Measurements from ENCODE around the gene PACSIN2.
"Not testable (repeated sequence)": the region's sequence is repeated elsewhere in the genome, so short reads cannot be mapped to it uniquely, and the experiment has no call there.

The PACSIN2 gene

DNA sequence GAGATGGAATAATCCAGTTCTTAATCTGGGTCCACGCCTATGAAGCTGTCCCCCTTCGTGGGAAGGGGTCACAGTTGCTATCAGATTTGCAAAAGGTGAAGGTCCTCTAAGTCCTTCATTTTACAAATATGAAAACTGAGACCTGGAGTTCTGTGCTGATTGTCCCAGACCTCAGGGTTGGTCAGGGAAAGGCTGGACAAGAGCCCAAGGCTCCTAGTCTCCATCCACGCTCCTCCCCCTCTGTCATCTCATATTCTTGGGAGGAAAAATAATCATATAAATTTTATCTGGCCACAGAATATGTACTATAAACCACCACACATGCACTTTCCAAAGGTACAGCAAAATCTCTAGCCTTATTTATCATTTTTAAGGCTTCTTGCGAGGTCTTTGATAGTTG, 5.5 kb downstream of the PACSIN2 start:
- DNase-seq (ENCODE audit: low spot score), result no peak

- DNase-seq (ENCODE audit: low spot score), result no peak
These were observed 6.0 kb downstream of the PACSIN2 start for GRCh38 chr22:43008921-43009320.

DNA sequence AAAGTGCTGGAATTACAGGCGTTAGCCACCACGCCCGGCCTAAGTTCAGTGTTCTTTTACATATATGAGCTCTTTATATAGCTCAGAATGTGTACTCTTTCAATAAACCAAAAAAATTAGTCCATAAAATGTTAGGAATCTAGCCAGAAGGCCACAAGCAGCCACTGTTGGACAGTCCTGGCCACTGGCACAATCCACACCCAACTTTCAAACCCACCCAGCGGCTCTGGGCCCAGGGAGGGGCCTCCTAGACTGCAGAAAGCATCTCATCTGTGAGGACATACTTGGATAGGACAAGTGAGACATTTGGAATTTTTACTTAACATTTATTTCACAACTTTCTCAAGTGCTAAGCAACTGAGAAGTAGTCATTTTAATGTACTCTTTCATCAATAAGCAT, 6.4 kb downstream of the PACSIN2 start:
- DNase-seq (ENCODE audit: low spot score), result no peak

DNA sequence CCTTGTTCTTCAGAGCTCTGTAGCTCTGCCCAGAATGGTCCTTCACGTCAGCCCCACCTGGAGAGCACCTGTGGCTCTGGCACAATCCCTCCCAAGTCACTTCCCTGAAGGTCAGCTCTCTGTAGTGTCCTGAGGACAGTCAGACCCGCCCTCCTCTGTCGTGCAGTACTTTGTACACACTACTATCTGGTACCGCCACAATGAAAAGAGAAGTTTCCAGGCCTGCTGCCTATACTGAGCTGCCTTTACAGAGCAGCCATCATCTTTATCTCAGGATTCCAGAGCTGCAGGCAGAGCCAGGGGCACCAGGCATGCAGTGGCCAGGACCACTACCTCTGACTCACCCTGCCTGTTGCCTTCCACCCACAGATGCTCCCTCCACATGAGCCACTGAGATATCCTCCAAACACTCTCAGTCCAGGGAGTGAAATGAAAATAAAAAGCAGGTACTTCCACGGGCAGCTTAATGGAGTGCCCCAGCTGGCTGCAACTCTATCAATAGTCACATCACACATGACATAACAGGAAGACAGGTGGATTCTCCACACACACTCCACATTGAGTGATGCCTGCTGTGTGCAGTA, 7.3 kb downstream of the PACSIN2 start:
- DNase-seq (ENCODE audit: low spot score), result peak; percentile 79

GRCh38 chr22:43006753-43007152, 8.2 kb downstream of the PACSIN2 start:
- DNase-seq (ENCODE audit: low spot score), result no peak

DNA sequence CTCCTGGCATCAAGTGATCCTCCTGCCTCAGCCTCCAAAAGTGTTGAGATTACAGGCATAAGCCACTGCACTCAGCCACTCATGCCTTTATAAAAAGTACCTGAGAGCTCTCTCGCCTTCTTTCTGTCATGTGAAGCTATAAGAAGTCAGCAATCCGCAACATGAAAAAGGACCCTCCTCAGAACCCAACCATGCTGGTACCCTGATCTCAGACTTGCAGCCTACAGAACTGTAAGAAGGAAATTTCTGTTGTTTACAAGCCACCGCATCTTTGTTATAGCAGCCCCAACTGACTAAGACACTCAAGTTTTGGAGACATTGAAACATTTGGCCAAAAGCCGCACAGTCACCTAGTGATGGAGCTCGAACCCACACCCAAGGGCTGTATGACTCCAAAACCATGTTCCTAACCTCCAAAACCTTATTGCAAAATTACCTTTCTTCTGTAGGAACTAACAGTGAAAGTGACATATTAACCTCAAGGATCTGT, 8.9 kb downstream of the PACSIN2 start:
- no peak for DNase-seq (ENCODE audit: low spot score)

DNA sequence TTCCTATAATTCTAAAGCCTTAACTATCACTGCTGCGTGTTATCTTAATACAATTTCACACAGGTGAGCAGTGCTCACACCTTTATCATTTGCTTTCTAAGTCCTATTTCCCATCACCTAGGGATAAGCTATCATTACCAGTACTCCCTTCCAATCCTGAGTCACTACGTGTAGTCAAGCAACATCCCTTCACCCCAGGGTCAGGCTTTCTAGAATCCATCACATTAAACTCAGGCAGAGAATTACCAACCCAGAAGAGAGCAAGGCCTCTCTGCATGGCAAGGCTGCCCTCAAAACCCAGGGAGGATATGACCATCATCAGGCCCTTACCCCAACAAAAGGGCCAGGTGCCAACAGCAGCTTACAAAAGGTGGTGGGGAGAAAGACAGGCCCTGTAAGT, 9.8 kb downstream of the PACSIN2 start:
- DNase-seq (ENCODE audit: low spot score), result no peak

GRCh38 chr22:43004362-43005035, 10.4 kb downstream of the PACSIN2 start:
- DNase-seq (ENCODE audit: low spot score), result peak; percentile 34

- DNase-seq (ENCODE audit: low spot score), result no peak
These were observed 12.8 kb downstream of the PACSIN2 start for GRCh38 chr22:43002202-43002586.

DNA sequence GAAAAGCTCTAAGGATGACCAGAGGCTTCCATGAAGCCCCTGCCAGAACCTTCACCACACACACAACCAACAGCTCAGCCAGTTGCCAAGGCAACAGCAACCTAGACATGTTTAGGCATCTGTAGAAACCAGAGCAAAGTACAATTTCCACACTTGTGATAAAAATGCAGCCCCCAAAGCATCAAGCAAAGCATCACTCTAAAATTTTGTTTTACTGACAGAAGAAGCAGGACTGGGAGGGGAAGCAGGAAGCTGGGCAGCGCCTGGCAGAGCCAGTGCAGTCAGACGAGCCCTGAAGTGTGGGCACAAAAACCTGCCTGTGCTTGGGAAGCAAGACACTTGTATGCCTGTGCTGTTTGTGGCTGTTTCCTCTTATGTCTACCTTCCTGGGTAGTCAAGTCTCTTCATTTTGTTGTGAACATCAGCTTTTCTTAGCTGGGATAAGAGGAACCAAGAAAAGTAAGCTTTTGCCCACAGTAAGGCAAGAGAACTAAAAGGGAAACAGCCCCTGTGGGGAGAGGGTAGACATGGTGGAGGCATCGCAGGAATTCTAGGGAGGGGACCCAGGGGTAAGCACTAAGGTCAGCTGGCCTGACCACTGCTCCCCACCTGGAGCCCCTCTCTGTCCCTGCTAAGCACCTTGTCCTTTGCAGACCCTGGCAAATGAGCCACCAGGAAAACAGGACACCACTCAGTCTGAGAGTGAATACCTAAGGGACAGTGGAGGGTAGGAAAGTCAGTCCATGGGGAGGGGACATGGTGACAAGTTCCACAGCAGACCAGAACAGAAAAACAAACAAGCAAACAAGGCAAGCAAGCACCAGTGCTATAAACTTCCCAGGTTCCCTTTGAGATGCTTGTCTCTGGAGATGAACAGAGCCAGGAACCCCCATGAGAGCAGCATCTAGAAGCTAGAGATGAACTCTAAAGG, 13.4 kb downstream of the PACSIN2 start:
- no peak for DNase-seq (ENCODE audit: low spot score)

DNA sequence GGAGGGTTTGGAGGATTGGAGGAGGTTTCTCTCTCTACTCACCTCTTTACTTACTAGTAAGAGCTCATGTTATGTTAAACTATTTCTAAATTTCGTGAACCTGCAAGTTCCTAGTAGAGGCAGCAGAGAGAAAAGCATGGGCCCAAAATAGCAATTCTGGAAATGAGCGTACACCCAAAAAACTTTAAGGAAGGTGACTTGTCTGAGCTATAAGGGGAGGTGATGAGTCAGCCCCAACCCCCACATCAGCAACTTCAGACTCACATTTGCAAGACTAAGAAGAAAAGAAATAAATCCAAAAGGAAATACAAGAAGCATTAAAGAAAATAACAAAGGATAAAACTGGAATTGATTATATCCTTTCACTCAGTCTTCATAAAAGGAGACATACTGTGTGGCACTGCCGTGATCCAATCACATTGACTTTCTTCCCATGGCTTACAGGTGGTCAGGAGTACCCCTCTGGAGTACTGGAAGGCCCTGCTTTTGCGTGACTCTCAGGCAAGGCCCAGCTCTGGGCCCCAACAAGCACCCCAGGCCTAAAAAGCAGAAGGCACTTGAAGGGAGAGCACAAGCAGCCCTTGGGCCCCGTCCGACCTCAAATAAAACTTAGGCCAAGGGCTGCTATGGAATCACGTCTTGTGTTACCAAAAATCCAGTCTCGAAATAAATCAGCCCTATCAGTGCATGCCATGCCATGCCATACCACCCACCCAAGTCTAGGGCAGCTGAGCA, 14.3 kb downstream of the PACSIN2 start:
- DNase-seq (ENCODE audit: low spot score), result no peak

DNA sequence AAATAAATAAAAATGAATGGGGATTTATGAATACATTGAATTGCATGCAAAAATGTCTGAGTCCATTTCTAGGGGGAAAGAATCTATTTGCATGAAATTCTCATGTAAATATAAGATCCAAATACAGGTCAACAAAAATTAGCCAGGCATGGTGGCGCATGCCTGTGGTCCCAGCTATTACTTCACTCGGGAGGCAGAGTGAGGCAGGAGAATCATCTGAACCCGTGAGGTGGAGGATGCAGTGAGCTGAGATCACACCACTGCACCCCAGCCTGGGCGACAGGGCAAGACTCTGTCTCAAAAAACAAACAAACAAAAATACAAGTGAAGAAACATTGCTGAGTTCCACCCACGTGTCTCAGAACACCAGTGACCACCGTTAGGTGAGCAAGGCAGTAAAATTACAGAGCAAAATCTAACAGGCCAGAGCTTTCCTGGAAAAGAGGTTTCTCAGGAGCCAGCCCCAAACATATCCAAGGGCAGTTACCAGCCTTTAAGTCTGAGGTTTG, 17.3 kb downstream of the PACSIN2 start:
- DNase-seq (ENCODE audit: low spot score), result no peak

- DNase-seq (ENCODE audit: low spot score), result no peak
These were observed 18.1 kb downstream of the PACSIN2 start for GRCh38 chr22:42996646-42997365.

DNA sequence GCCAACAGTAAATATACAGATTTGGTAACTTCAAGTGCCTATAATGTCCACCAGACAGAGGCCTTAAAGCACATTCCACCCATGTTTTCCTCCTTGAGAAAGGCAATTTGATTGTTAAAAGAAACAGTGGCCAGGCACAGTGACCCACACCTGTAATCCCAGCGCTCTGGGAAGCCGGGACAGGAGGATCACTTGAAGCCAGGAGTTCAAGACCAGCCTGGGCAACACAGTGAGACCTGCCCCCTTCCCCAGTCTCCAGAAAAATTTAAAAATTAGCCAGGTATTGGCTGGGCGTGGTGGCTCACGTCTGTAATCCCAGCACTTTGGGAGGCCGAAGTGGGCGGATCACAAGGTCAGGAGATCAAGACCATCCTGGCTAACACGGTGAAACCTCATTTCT, 19.3 kb downstream of the PACSIN2 start:
- not testable (repeated sequence) for DNase-seq (ENCODE audit: low spot score)

GRCh38 chr22:42994917-42995562, 19.9 kb downstream of the PACSIN2 start:
- no peak for DNase-seq (ENCODE audit: low spot score)

DNA sequence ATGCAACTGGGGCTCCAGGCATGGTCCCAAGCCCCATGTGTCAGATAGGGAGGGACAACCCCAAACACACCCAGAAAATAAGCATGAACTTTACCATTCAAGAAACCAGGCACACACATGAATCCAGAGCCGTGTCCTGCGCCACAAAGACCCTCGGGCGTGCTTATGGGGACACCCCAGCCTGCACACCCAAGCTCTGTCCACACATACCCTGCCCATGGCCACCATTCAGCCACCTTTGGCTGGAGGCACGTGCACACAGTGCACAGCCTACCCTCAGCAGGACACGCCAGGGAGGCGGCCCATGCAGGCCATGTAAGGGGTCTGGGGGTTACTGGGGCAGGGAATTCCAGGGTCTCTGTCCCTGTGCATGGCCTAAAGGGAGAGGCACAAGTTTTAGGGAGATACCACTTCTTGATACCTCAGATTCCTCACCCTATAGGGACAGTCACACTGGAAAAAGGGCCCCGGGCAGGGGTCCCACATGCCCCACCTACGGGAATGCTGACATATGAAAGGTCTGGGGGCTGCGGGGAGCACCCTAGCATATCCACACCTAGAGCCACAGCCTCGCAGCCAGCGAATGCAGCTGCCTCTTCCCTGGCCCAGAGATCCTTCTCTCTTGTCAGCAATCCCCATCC, 20.6 kb downstream of the PACSIN2 start:
- DNase-seq (ENCODE audit: low spot score), result no peak

- no peak for DNase-seq (ENCODE audit: low spot score)
These were observed 21.2 kb downstream of the PACSIN2 start for GRCh38 chr22:42993651-42994275.

DNA sequence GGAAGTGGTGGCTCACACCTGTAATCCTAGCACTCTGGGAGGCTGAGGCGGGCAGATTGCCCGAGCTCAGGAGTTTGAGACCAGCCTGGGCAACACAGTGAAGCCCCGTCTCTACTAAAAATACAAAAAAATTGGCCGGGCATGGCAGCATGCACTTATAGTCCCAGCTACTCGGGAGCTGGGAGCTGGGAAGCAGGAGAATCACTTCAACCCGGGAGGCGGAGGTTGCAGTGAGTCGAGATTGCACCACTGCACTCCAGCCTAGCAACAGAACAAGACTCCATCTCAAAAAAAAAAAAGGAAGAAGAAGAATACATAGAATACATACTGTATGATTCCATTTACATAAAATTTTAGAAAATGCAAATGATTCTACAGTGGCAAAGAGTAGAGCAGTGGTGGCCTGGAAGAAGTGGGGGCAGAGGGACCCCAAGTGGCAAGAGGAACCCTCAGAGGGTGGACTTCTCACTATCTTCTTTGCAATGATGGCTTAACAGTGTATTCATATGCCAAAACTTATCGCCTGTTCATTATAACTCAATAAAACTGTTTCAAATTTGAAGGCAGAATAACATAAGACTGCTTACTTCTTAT, 22.0 kb downstream of the PACSIN2 start:
- no peak for DNase-seq (ENCODE audit: low spot score)

GRCh38 chr22:42992092-42992491, 22.9 kb downstream of the PACSIN2 start:
- no peak for DNase-seq (ENCODE audit: low spot score)

Data from hematopoietic multipotent progenitor cell treated with erythropoietin and hydrocortisone succinate and interleukin-3 and kit ligand, for 15 days (in vitro differentiated cells).